GM23338 (cell line): ENCODE data around the gene PARP3. TPM values are rescaled to one million over a fixed set of nuclear protein-coding genes. Genes with fewer than 3 reads are reported as not detected.

Experiments used
- ATAC-seq: fragments of 200-7000 bp; cut with Tn5 transposase; 3 replicates; pipeline ENCODE4 v1.9.1; 2020
- DNase-seq: peaks from one replicate; pipeline ENCODE4 v3.0.0-alpha.2; 2015; ENCODE audit warnings: low spot score
- H2AFZ ChIP-seq: fragments of 200-600 bp; sonication (generic); 2 replicates; pipeline ENCODE4 v1.8.0; 2016; ENCODE audit warnings: antibody characterized with exemption, mild to moderate bottlenecking, moderate library complexity
- H3F3A ChIP-seq: fragments of 200-600 bp; sonication (generic); replicated peaks from 2 replicates; pipeline ENCODE4 v1.8.0; 2017; ENCODE audit warnings: antibody characterized with exemption, mixed run types, low read depth
- H3K27ac ChIP-seq: fragments of 200-600 bp; sonication (generic); 2 replicates; pipeline ENCODE4 v1.6.1; 2016; ENCODE audit warnings: low read depth
- H3K27me3 ChIP-seq: fragments of 200-600 bp; sonication (generic); 2 replicates; pipeline ENCODE4 v1.8.0; 2016; ENCODE audit warnings: mild to moderate bottlenecking, mixed run types, moderate library complexity; ENCODE audit not compliant: insufficient read depth
- H3K36me3 ChIP-seq: fragments of 200-600 bp; sonication (generic); 2 replicates; pipeline ENCODE4 v1.8.0; 2016; ENCODE audit warnings: mild to moderate bottlenecking; ENCODE audit not compliant: insufficient read depth
- H3K4me1 ChIP-seq: fragments of 200-600 bp; sonication (generic); 2 replicates; pipeline ENCODE4 v1.8.0; 2016; ENCODE audit warnings: mild to moderate bottlenecking, moderate library complexity; ENCODE audit not compliant: insufficient read depth
- H3K4me2 ChIP-seq: fragments of 200-600 bp; sonication (generic); 2 replicates; pipeline ENCODE4 v1.7.1; 2017; ENCODE audit warnings: mixed run types
- H3K4me3 ChIP-seq: fragments of 200-600 bp; sonication (generic); 2 replicates; pipeline ENCODE4 v1.6.1; 2016; ENCODE audit warnings: mixed run types
- H3K79me2 ChIP-seq: fragments of 200-600 bp; sonication (generic); replicated peaks from 2 replicates; pipeline ENCODE4 v1.8.0; 2017; ENCODE audit warnings: mild to moderate bottlenecking; ENCODE audit not compliant: insufficient read depth
- H3K9me2 ChIP-seq: fragments of 200-600 bp; sonication (generic); 2 replicates; pipeline ENCODE4 v1.8.0; 2017; ENCODE audit not compliant: insufficient read depth
- H4K20me1 ChIP-seq: fragments of 200-600 bp; sonication (generic); replicated peaks from 2 replicates; pipeline ENCODE4 v1.8.0; 2017; ENCODE audit warnings: mild to moderate bottlenecking; ENCODE audit not compliant: insufficient read depth
- H3K27ac Mint-ChIP-seq: 2 replicates; pipeline ENCODE4 v1.8.0; 2020; ENCODE audit warnings: inconsistent platforms, mild to moderate bottlenecking, moderate library complexity, mixed read lengths
- H3K27me3 Mint-ChIP-seq: 3 replicates; pipeline ENCODE4 v1.8.0; 2022; ENCODE audit warnings: low read depth, mild to moderate bottlenecking, moderate library complexity, mixed read lengths, inconsistent platforms; ENCODE audit not compliant: insufficient read depth, poor library complexity
- H3K36me3 Mint-ChIP-seq: 3 replicates; pipeline ENCODE4 v1.8.0; 2021; ENCODE audit warnings: low read depth, mild to moderate bottlenecking, inconsistent platforms, moderate library complexity, mixed read lengths
- H3K4me1 Mint-ChIP-seq: 3 replicates; pipeline ENCODE4 v1.8.0; 2020; ENCODE audit warnings: mild to moderate bottlenecking, inconsistent platforms, mixed read lengths
- H3K4me3 Mint-ChIP-seq: 3 replicates; pipeline ENCODE4 v1.8.0; 2021; ENCODE audit warnings: moderate library complexity, mild to moderate bottlenecking, inconsistent platforms, mixed read lengths
- H3K9me3 Mint-ChIP-seq: 3 replicates; pipeline ENCODE4 v1.8.0; 2020; ENCODE audit warnings: moderate library complexity, mild to moderate bottlenecking, inconsistent platforms, mixed read lengths
- CREB1 ChIP-seq: fragments of 250-450 bp; sonication (Bioruptor Pico); IDR thresholded peaks from 2 replicates; pipeline ENCODE4 v1.5.0; 2020; ENCODE audit warnings: low read depth, mild to moderate bottlenecking, moderate library complexity
- EZH2 ChIP-seq: fragments of 200-600 bp; sonication (generic); IDR thresholded peaks from one replicate; pipeline ENCODE4 v1.8.0; 2017; ENCODE audit warnings: antibody characterized with exemption, mild to moderate bottlenecking, low read depth; ENCODE audit not compliant: unreplicated experiment
- EZH2phosphoT487 ChIP-seq: fragments of 200-600 bp; sonication (generic); IDR thresholded peaks from one replicate; pipeline ENCODE4 v1.8.1; 2018; ENCODE audit warnings: antibody characterized with exemption; ENCODE audit not compliant: unreplicated experiment
- JUNB ChIP-seq: IDR thresholded peaks from one replicate; pipeline ENCODE4 v1.6.1; 2016; ENCODE audit warnings: antibody characterized with exemption; ENCODE audit not compliant: unreplicated experiment
- NANOG ChIP-seq: IDR thresholded peaks from 2 replicates; pipeline ENCODE4 v1.6.1; 2016; ENCODE audit warnings: antibody characterized with exemption, borderline replicate concordance
- POLR2AphosphoS5 ChIP-seq: IDR thresholded peaks from 2 replicates; pipeline ENCODE4 v1.6.1; 2016; ENCODE audit warnings: antibody characterized with exemption, low read depth
- STAT1 ChIP-seq: IDR thresholded peaks from one replicate; pipeline ENCODE4 v1.6.1; 2016; ENCODE audit warnings: antibody characterized with exemption; ENCODE audit not compliant: unreplicated experiment
- ZNF114 ChIP-seq: fragments of 250-450 bp; sonication (Bioruptor Pico); IDR thresholded peaks from 2 replicates; pipeline ENCODE4 v1.5.0; 2020; ENCODE audit warnings: mild to moderate bottlenecking, moderate library complexity
- ZNF331 ChIP-seq: fragments of 250-450 bp; sonication (Bioruptor Pico); IDR thresholded peaks from 2 replicates; pipeline ENCODE4 v1.5.0; 2020; ENCODE audit warnings: low read depth, mild to moderate bottlenecking, moderate library complexity
- polyA plus RNA-seq: library from polyadenylated mRNA; unstranded; fragments of >200 nt; fragmentation: Nextera tagmentation; extraction: Ambion mirVana; gene quantifications from 2 replicates; pipeline ENCODE4 v1.2.1, GENCODE V29; 2016
- total RNA-seq: library from RNA; depleted of rRNA; stranded (reverse); fragments of >200 nt; shearing (Covaris generic); gene quantifications from 2 replicates; pipeline ENCODE4 v1.2.3, GENCODE V29; 2014
- TF ChIP-seq, protein P1 (sequence below), 2 experiments: fragments of 200-600 bp in 1 of 2; sonication (generic) in 1 of 2; conservative IDR thresholded peaks; 2 replicates each; pipeline versions ENCODE4 v1.5.1 to v1.6.1; 2016 to 2017; ENCODE audit warnings: antibody characterized with exemption in 2 of 2, low read depth in 2 of 2, mild to moderate bottlenecking in 2 of 2, moderate library complexity in 1 of 2
- TF ChIP-seq, protein P2 (sequence below): IDR thresholded peaks from 2 replicates; pipeline ENCODE4 v1.6.1; 2016; ENCODE audit warnings: antibody characterized with exemption
- TF ChIP-seq, protein P3 (sequence below): IDR thresholded peaks from one replicate; pipeline ENCODE4 v1.6.1; 2018; ENCODE audit warnings: antibody characterized with exemption; ENCODE audit not compliant: unreplicated experiment

PARP3 gene
- total and polyA plus RNA-seq, 2 experiments from 2014 or later = 0.76 to 1.1 TPM

DNA sequence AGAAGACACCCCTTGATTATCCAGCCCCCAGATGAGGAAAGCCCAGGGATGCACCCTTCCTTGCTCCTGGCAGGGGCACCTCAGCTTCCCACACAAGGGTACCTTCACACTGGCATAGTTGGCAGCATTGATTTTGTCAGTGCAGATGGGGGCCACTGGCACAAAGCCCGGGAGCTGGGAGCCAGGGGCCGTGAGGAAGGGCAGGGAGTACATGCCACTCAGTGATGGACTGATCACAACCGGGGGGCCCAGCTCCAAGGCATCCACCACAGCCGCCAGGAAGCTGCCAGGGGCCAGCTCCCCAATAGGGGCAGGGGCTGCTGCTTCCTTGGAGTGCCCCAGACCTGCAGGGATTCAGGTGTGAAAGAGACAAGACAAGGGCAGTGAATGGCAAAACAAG is 27.7 kb downstream of the PARP3 start (continued):
- TF ChIP-seq, protein P1, sequence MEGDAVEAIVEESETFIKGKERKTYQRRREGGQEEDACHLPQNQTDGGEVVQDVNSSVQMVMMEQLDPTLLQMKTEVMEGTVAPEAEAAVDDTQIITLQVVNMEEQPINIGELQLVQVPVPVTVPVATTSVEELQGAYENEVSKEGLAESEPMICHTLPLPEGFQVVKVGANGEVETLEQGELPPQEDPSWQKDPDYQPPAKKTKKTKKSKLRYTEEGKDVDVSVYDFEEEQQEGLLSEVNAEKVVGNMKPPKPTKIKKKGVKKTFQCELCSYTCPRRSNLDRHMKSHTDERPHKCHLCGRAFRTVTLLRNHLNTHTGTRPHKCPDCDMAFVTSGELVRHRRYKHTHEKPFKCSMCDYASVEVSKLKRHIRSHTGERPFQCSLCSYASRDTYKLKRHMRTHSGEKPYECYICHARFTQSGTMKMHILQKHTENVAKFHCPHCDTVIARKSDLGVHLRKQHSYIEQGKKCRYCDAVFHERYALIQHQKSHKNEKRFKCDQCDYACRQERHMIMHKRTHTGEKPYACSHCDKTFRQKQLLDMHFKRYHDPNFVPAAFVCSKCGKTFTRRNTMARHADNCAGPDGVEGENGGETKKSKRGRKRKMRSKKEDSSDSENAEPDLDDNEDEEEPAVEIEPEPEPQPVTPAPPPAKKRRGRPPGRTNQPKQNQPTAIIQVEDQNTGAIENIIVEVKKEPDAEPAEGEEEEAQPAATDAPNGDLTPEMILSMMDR (conservative IDR thresholded peaks at IDR 0.05; ENCODE audit: low read depth in 2 of 2) = no peak
- TF ChIP-seq ZNF331 (CRISPR knock-in tag) (no peak), CREB1 (CRISPR knock-in tag) (no peak), EZH2phosphoT487 (no peak), JUNB (no peak), POLR2AphosphoS5 (no peak)
- TF ChIP-seq, protein P2, sequence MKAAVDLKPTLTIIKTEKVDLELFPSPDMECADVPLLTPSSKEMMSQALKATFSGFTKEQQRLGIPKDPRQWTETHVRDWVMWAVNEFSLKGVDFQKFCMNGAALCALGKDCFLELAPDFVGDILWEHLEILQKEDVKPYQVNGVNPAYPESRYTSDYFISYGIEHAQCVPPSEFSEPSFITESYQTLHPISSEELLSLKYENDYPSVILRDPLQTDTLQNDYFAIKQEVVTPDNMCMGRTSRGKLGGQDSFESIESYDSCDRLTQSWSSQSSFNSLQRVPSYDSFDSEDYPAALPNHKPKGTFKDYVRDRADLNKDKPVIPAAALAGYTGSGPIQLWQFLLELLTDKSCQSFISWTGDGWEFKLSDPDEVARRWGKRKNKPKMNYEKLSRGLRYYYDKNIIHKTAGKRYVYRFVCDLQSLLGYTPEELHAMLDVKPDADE = no peak
- TF ChIP-seq, protein P3, sequence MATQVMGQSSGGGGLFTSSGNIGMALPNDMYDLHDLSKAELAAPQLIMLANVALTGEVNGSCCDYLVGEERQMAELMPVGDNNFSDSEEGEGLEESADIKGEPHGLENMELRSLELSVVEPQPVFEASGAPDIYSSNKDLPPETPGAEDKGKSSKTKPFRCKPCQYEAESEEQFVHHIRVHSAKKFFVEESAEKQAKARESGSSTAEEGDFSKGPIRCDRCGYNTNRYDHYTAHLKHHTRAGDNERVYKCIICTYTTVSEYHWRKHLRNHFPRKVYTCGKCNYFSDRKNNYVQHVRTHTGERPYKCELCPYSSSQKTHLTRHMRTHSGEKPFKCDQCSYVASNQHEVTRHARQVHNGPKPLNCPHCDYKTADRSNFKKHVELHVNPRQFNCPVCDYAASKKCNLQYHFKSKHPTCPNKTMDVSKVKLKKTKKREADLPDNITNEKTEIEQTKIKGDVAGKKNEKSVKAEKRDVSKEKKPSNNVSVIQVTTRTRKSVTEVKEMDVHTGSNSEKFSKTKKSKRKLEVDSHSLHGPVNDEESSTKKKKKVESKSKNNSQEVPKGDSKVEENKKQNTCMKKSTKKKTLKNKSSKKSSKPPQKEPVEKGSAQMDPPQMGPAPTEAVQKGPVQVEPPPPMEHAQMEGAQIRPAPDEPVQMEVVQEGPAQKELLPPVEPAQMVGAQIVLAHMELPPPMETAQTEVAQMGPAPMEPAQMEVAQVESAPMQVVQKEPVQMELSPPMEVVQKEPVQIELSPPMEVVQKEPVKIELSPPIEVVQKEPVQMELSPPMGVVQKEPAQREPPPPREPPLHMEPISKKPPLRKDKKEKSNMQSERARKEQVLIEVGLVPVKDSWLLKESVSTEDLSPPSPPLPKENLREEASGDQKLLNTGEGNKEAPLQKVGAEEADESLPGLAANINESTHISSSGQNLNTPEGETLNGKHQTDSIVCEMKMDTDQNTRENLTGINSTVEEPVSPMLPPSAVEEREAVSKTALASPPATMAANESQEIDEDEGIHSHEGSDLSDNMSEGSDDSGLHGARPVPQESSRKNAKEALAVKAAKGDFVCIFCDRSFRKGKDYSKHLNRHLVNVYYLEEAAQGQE = no peak

DNA sequence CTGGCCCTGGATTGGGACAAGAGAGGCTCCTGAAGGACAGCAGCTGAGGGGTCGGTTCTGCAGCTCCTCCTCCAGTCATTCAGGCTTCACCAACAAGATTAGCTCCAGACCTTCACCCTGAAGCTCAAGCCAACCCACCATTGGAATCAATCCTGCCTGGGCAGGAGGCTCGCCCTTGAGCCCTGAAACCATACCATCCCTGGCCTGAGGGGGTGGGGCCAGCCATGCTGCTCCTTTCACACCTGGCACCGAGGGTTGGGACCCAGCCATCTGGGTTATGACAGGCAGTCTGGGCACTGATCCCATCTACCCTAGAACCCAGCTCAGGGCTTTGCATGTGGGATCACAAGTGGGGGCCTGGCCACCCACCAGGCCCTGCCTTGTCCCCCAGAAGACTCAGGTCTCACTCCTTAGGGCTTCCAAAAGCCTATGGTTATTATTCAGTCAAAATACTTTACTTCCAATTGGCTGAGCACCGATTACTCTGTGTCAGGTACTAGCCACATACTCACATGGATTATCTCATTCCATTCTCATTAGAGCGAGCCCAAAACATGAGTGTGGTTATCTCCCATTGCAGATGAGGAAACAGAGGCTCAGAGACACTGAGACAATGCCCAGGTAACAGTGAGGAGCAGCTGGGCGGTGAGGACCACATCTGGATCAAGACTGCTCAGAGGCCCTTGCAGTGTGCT is 28.6 kb downstream of the PARP3 start:
- Histone ChIP-seq H2AFZ (no peak overlapping the region), H3F3A (peaks cover 27% of the 10 kb centered on the region), H3K4me2 (no peak overlapping the region), H3K9me2 (no peaks in the 10 kb centered on the region), H3K27ac (no peak overlapping the region), H4K20me1 (no peaks in the 10 kb centered on the region), H3K36me3 (no peaks in the 10 kb centered on the region), H3K27me3 (peaks cover 25% of the 10 kb centered on the region), H3K4me3 (no peak overlapping the region), H3K79me2 (no peaks in the 10 kb centered on the region), H3K4me1 (peaks cover 38% of the 10 kb centered on the region)
- ATAC-seq (no peak), DNase-seq (no peak)
- H3K27ac Mint-ChIP-seq = no peak overlapping the region
- H3K36me3 Mint-ChIP-seq = peaks cover 3% of the 10 kb centered on the region; the same call in 2 of the 3 replicates
- no peaks in the 10 kb centered on the region; the same call in 1 of the 3 replicates for H3K9me3 Mint-ChIP-seq
- no peak overlapping the region for H3K4me3 Mint-ChIP-seq
- peaks cover 47% of the 10 kb centered on the region for H3K4me1 Mint-ChIP-seq
- H3K27me3 Mint-ChIP-seq = peaks cover 37% of the 10 kb centered on the region
- TF ChIP-seq, protein P3 = no peak
- TF ChIP-seq, protein P2 = no peak
- TF ChIP-seq, protein P1 (conservative IDR thresholded peaks at IDR 0.05; ENCODE audit: low read depth in 2 of 2) = no peak
- TF ChIP-seq STAT1 = no peak
- TF ChIP-seq ZNF114 = no peak
- TF ChIP-seq CREB1 (CRISPR knock-in tag) = no peak
- no peak for TF ChIP-seq ZNF331 (CRISPR knock-in tag)
- TF ChIP-seq NANOG = no peak
- TF ChIP-seq EZH2 = no peak
- TF ChIP-seq JUNB = no peak
- no peak for TF ChIP-seq POLR2AphosphoS5
